K562 (cell line): ENCODE results near the gene INHBC. TPM values are rescaled to one million over a fixed set of nuclear protein-coding genes. Genes with fewer than 3 reads are reported as not detected.
A peak's percentile ranks its signal among the peaks of the same experiment; 100 is the strongest.

Experiments used
- ATAC-seq: fragments of 200-7000 bp; cut with Tn5 transposase; 3 replicates; pipeline ENCODE4 v1.9.1; 2020; ENCODE audit warnings: moderate library complexity
- BruUV-seq: library from RNA; stranded (reverse); fragments of 400-500 nt; replicated peaks from 2 replicates; lab custom pipeline; 2021; lab: Mats Ljungman, UMichigan
- CTCF ChIA-PET: fragments of 300-600 bp; formaldehyde crosslinking; extraction: SDS; loops from one replicate; lab custom pipeline; 2021; ENCODE audit warnings: low intra/inter-chr PET ratio; lab: Yijun Ruan, JAX
- POLR2A ChIA-PET: fragments of 300-600, 350-650 bp; sonication (Branson Sonifier 250); formaldehyde crosslinking; extraction: SDS; loops from one replicate; lab custom pipeline; 2021; ENCODE audit warnings: antibody characterized with exemption, inconsistent platforms; lab: Yijun Ruan, JAX
- DNase-seq, 4 experiments: peaks; one replicate each; pipeline versions ENCODE4 v3.0.0 to v3.0.0-alpha.2; 2011 to 2018; ENCODE audit warnings: low spot score in 3 of 4, mixed read lengths in 3 of 4; ENCODE audit errors: extremely low read depth in 1 of 4
- FAIRE-seq: peaks from 2 replicates; lab custom pipeline; 2011; peaks lifted over from hg19 to GRCh38; lab: Jason Lieb, UNC
- H2AFZ ChIP-seq: 2 replicates; pipeline ENCODE4 v1.6.0; 2011; ENCODE audit warnings: low read depth, low read length, control low read depth, inconsistent platforms
- H3K27ac ChIP-seq: fragments of 200-600 bp; 3 replicates; pipeline ENCODE4 v1.8.0; 2011; ENCODE audit warnings: low read depth, mild to moderate bottlenecking, control low read depth, inconsistent platforms, low read length, moderate library complexity, mixed read lengths; ENCODE audit errors: extremely low read depth
- H3K27me3 ChIP-seq, 2 experiments: fragments of 300-600 bp in 1 of 2; 2 replicates in 1 of 2; 3 replicates in 1 of 2; pipeline versions ENCODE4 v1.6.0 to v1.8.0; 2011; ENCODE audit warnings: inconsistent platforms in 2 of 2, low read length in 2 of 2, mild to moderate bottlenecking in 1 of 2, mixed read lengths in 1 of 2, moderate library complexity in 1 of 2; ENCODE audit not compliant: control insufficient read depth in 2 of 2, insufficient read depth in 2 of 2
- H3K36me3 ChIP-seq: fragments of 300-600 bp; 3 replicates; pipeline ENCODE4 v1.8.0; 2011; ENCODE audit warnings: mild to moderate bottlenecking, low read length, inconsistent platforms; ENCODE audit not compliant: control insufficient read depth, insufficient read depth
- H3K4me1 ChIP-seq, 2 experiments: fragments of 200-600 bp in 1 of 2; replicated peaks in 1 of 2; 2 replicates in 1 of 2; 3 replicates in 1 of 2; pipeline versions ENCODE4 v1.5.1 to v1.8.0; 2011; ENCODE audit warnings: inconsistent platforms in 2 of 2, low read length in 2 of 2, mild to moderate bottlenecking in 1 of 2, mixed read lengths in 1 of 2, moderate library complexity in 1 of 2; ENCODE audit not compliant: control insufficient read depth in 2 of 2, insufficient read depth in 2 of 2
- H3K4me2 ChIP-seq: 2 replicates; pipeline ENCODE4 v1.6.1; 2011; ENCODE audit warnings: low read length, control low read depth, inconsistent platforms, mixed read lengths; ENCODE audit not compliant: insufficient read depth
- H3K4me3 ChIP-seq: fragments of 200-600 bp; sonication (generic), shearing (Covaris generic); 2 replicates; pipeline ENCODE4 v1.5.1; 2016; ENCODE audit warnings: control low read depth, inconsistent platforms
- H3K79me2 ChIP-seq: fragments of 200-600 bp; 3 replicates; pipeline ENCODE4 v1.8.0; 2011; ENCODE audit warnings: low read length, inconsistent platforms; ENCODE audit not compliant: control insufficient read depth, insufficient read depth
- H3K9ac ChIP-seq, 2 experiments: 2 replicates each; pipeline versions ENCODE4 v1.6.0 to v1.6.1; 2011; ENCODE audit warnings: low read depth in 2 of 2, low read length in 2 of 2, control low read depth in 1 of 2, inconsistent platforms in 1 of 2, mild to moderate bottlenecking in 1 of 2, mixed read lengths in 1 of 2; ENCODE audit not compliant: insufficient read depth in 1 of 2
- H3K9me1 ChIP-seq: one replicate; pipeline ENCODE4 v1.6.0; 2011; ENCODE audit warnings: inconsistent platforms, mild to moderate bottlenecking, low read length, moderate library complexity; ENCODE audit not compliant: control insufficient read depth, insufficient read depth
- H3K9me3 ChIP-seq: replicated peaks from 2 replicates; pipeline ENCODE4 v1.5.1; 2011; ENCODE audit warnings: low read depth, low read length, inconsistent platforms; ENCODE audit not compliant: control insufficient read depth, insufficient read depth
- H4K20me1 ChIP-seq: replicated peaks from 2 replicates; pipeline ENCODE4 v1.6.1; 2011; ENCODE audit warnings: low read length, inconsistent platforms, mixed read lengths; ENCODE audit not compliant: control insufficient read depth, insufficient read depth
- ARID1B ChIP-seq: fragments of 450-650 bp; IDR thresholded peaks from 2 replicates; pipeline ENCODE4 v1.6.1; 2016; ENCODE audit warnings: antibody characterized with exemption, mild to moderate bottlenecking, inconsistent platforms
- GATAD2A ChIP-seq: fragments of 450-650 bp; IDR thresholded peaks from 2 replicates; pipeline ENCODE4 v1.6.1; 2017
- ILF3 ChIP-seq: fragments of 450-650 bp; IDR thresholded peaks from 2 replicates; pipeline ENCODE4 v1.6.1; 2018; ENCODE audit warnings: antibody characterized with exemption, mild to moderate bottlenecking, moderate library complexity, borderline replicate concordance
- KLF16 ChIP-seq: IDR thresholded peaks from 2 replicates; pipeline ENCODE4 v1.6.1; 2016; ENCODE audit warnings: antibody characterized with exemption
- LARP7 ChIP-seq: fragments of 450-650 bp; IDR thresholded peaks from 2 replicates; pipeline ENCODE4 v1.6.1; 2016
- NFATC3 ChIP-seq: fragments of 450-650 bp; IDR thresholded peaks from 2 replicates; pipeline ENCODE4 v1.6.1; 2017; ENCODE audit warnings: mild to moderate bottlenecking
- POLR2A ChIP-seq: fragments of 450-650 bp; conservative IDR thresholded peaks from 2 replicates; pipeline ENCODE4 v1.6.1; 2016
- SMARCA4 ChIP-seq: fragments of 450-650 bp; IDR thresholded peaks from 2 replicates; pipeline ENCODE4 v1.6.1; 2016
- WGBS: fragments of 100-300 bp; shearing (Covaris generic); methylation state at CpG from one replicate; pipeline ENCODE4 v1.1.6; 2016; ENCODE audit warnings: low coverage, mixed read lengths; ENCODE audit not compliant: insufficient coverage; ENCODE audit errors: missing lambda C conversion rate; 5-methylcytosine and 5-hydroxymethylcytosine counted together
- in situ Hi-C: fragments of 300-500 bp; cut with MboI; formaldehyde crosslinking; loops from 4 replicates; pipeline ENCODE4 v1.15.0; 2018; ENCODE audit warnings: inconsistent platforms, mixed read lengths
- intact Hi-C: fragments of 100-400 bp; cut with micrococcal nuclease; formaldehyde crosslinking; loops from 2 replicates; pipeline ENCODE4 v1.14.2; 2022
- polyA plus RNA-seq, 8 experiments: library from polyadenylated mRNA; depleted of rRNA in 4 of 8; stranded (reverse) in 5 of 8; unstranded in 3 of 8; fragments of >200 nt; fragmentation: Nextera tagmentation in 2 of 8; fragmentation: Illumina TruSeq in 1 of 8; extraction: Ambion mirVana in 2 of 8; extraction: Trizol in 1 of 8; gene quantifications; 2 replicates each; pipeline versions ENCODE4 v1.2.1 to v1.2.3, GENCODE V29; 2011 to 2014; ENCODE audit warnings: inconsistent platforms in 1 of 8, missing spikeins in 1 of 8
- total RNA-seq, 7 experiments: library from RNA; depleted of rRNA in 6 of 7; stranded (reverse); fragments of >200 nt in 6 of 7; fragmentation: Illumina TruSeq in 2 of 7; extraction: Trizol in 2 of 7; gene quantifications; 2 replicates each; pipeline versions ENCODE4 v1.2.1 to v1.2.3, GENCODE V29; 2011 to 2021; ENCODE audit warnings: low replicate concordance in 1 of 7
- TF ChIP-seq, protein P1 (sequence below), 3 experiments: fragments of 200-800 bp in 1 of 3; sonication (Bioruptor generic) in 1 of 3; sonication (generic) in 1 of 3; formaldehyde crosslinking in 1 of 3; IDR thresholded peaks; 2 replicates each; pipeline versions ENCODE4 v1.6.1 to v1.8.0; 2016 to 2022; ENCODE audit warnings: mild to moderate bottlenecking in 2 of 3, missing compliant biosample characterization in 2 of 3, missing genetic modification characterization in 2 of 3, missing genetic modification reagents in 1 of 3
- TF ChIP-seq, protein P2 (sequence below), 2 experiments: fragments of 450-650 bp in 1 of 2; sonication (generic) in 1 of 2; formaldehyde crosslinking; conservative IDR thresholded peaks; 2 replicates each; pipeline versions ENCODE4 v1.4.0 to v1.8.1; 2020 to 2022; ENCODE audit warnings: mild to moderate bottlenecking in 1 of 2, missing genetic modification reagents in 1 of 2
- TF ChIP-seq, protein P3 (sequence below), 2 experiments: fragments of 200-800 bp in 1 of 2; sonication (Bioruptor generic) in 1 of 2; sonication (generic) in 1 of 2; formaldehyde crosslinking in 1 of 2; IDR thresholded peaks in 1 of 2; conservative IDR thresholded peaks in 1 of 2; 2 replicates each; pipeline versions ENCODE4 v1.5.0 to v1.6.1; 2016 to 2020; ENCODE audit warnings: missing compliant biosample characterization in 1 of 2, missing genetic modification characterization in 1 of 2, missing genetic modification reagents in 1 of 2

The INHBC gene
- total and polyA plus RNA-seq, 9 of the 15 experiments (the other 6 are each of a cell fraction or from before 2014, with no cell fraction given), result 0.07 to 0.24 (median 0.15) TPM; not detected in 4

DNA sequence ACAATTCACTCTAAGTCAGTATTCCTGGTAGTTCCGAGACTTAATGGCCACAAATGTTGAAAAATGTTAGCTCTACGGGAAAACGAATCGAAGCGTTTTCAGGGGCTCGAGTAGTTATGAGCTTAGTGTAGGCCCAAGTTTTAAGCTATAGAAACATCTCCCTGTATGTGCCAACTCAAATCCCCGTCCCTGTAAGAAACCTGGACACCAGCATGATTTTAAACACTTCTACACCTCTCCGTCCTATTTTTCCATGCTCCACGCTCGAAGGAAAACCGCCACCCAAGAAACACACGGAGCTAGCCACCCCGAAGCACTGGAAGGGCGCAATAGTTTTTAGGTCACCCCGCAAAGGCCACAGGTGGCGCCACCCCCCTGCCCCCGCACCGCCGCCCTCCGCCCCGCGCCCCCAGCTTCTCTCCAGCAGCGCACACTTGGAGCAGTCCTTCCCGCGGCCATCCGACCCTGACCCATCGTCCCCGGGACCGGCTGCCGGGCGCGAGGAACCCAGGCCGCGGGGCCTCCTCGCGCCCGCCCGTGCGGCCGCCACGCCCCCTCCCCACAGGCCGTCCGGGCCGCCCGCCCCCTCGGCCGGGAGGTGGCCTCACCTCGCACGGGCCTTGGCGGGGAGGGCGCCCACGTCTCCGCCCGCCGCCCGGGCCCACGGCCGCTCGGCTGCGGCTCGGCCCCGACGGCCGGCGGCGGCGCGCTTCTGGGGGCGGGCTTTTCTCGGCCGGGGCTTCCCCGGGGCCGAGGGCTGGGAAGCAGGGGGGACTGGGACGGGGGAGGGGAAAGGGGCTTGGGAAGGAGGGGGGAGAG is 4.3 kb upstream of the INHBC start:
- FAIRE-seq, result no peak
- ATAC-seq, result peak; percentile 81
- peak in 2 of 4 experiments; percentile 94 to 95 for DNase-seq
- Histone ChIP-seq H4K20me1 (no peaks in the 10 kb centered on the region), H3K27ac (peak overlapping the region; percentile 98), H3K4me2 (peak overlapping the region; percentile 94), H2AFZ (peak overlapping the region; percentile 86), H3K79me2 (peaks cover 30% of the 10 kb centered on the region), H3K36me3 (no peaks in the 10 kb centered on the region), H3K4me1 (peaks cover 17 to 18% of the 10 kb centered on the region in 2 experiments; a peak in 4 of 5 replicates), H3K9me3 (no peaks in the 10 kb centered on the region), H3K9me1 (no peaks in the 10 kb centered on the region), H3K4me3 (peak overlapping the region; percentile 59), H3K27me3 (no peaks in the 10 kb centered on the region), H3K9ac (peak overlapping the region; percentile 93 to 94)
- ChIA-PET CTCF (interaction anchor here (0.6 kb wide), 1 partner anchor 78 kb away, joined by 7 read pairs; no protein-coding TSS in a partner anchor), POLR2A (interaction anchor here (0.5 to 1.1 kb wide), 14 partner anchors 8 to 186 kb away, joined by 3 to 8 read pairs (median 3); partner anchors contain the start of gene DDIT3)
- WGBS, result under 1% methylated on average over 34 of the region's 74 CpGs
- intact Hi-C loops (loop anchor here (2.0 kb wide), 1 partner anchor 24 kb away; the partner anchor contains the start of gene INHBE), in situ Hi-C loops (no loop called here)
- BruUV-seq, result no TSS peak
- TF ChIP-seq, protein P1, sequence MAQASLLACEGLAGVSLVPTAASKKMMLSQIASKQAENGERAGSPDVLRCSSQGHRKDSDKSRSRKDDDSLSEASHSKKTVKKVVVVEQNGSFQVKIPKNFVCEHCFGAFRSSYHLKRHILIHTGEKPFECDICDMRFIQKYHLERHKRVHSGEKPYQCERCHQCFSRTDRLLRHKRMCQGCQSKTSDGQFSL (CRISPR knock-in tag; IDR thresholded peaks at IDR 0.05), result no peak
- TF ChIP-seq, protein P1 (tag; IDR thresholded peaks at IDR 0.05), result peak in 1 of 2 experiments; percentile 0; a peak in 1 of 4 replicates
- 0 out of 2 replicates have a peak, but pooled peaks have one; percentile 25 for TF ChIP-seq SMARCA4
- no peak for TF ChIP-seq ILF3
- TF ChIP-seq, protein P2, sequence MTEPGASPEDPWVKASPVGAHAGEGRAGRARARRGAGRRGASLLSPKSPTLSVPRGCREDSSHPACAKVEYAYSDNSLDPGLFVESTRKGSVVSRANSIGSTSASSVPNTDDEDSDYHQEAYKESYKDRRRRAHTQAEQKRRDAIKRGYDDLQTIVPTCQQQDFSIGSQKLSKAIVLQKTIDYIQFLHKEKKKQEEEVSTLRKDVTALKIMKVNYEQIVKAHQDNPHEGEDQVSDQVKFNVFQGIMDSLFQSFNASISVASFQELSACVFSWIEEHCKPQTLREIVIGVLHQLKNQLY (CRISPR knock-in tag; conservative IDR thresholded peaks at IDR 0.05), result 0 out of 4 replicates have a peak, but pooled peaks of 1 of the 2 experiments have one; percentile 21
- peak; percentile 45; the same call in 1 of the 2 replicates for TF ChIP-seq POLR2A
- TF ChIP-seq, protein P3, sequence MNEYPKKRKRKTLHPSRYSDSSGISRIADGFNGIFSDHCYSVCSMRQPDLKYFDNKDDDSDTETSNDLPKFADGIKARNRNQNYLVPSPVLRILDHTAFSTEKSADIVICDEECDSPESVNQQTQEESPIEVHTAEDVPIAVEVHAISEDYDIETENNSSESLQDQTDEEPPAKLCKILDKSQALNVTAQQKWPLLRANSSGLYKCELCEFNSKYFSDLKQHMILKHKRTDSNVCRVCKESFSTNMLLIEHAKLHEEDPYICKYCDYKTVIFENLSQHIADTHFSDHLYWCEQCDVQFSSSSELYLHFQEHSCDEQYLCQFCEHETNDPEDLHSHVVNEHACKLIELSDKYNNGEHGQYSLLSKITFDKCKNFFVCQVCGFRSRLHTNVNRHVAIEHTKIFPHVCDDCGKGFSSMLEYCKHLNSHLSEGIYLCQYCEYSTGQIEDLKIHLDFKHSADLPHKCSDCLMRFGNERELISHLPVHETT (CRISPR knock-in tag; conservative IDR thresholded peaks at IDR 0.05 in 1 of 2, IDR thresholded peaks at IDR 0.05 in 1 of 2), result peak in 1 of 2 experiments; percentile 65; a peak in 2 of 4 replicates
- peak; percentile 15; the same call in 1 of the 2 replicates for TF ChIP-seq KLF16
- no peak for TF ChIP-seq GATAD2A
- 0 out of 2 replicates have a peak, but pooled peaks have one; percentile 1 for TF ChIP-seq ARID1B
- peak; percentile 72; the same call in 1 of the 2 replicates for TF ChIP-seq NFATC3
- no peak for TF ChIP-seq LARP7
